ENCODE results near the gene FARS2.

The FARS2 gene

DNA sequence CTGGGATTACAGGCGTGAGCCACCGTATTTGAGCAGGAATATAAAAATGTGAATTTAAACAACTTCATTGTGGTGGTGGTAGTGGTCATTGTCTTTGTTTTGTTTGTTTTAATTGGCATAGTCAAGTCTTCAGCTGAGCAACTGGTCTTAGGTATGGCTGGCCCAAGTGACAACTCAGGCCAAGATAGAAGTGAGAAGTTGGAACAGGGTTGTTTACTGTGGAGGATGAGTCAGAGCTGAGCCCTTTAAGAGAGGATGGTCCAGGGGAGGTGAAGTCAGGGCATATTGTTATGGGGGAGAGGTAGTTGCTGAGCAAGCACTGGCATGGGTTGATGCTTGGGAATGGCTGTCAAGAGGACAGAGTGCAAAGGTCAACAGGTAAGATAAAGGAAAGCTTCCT, 308.2 kb downstream of the FARS2 start:
- TF ChIP-seq CTCF (conservative IDR thresholded peaks at IDR 0.05; ENCODE audit: low read depth), result no peak
- no peak overlapping the region for H3K27ac ChIP-seq
- no peak for DNase-seq (ENCODE audit: low spot score)
- POLR2A ChIA-PET (ENCODE audit: low non-redundant PET), result no interaction called here
- CTCF ChIA-PET, result interaction anchor here (0.8 kb wide), 1 partner anchor 117 kb away, joined by 3 read pairs; no protein-coding TSS in a partner anchor

GRCh38 chr6:5570641-5571040, 309.3 kb downstream of the FARS2 start:
- ChIA-PET CTCF (no interaction called here), POLR2A (ENCODE audit: low non-redundant PET) (no interaction called here)
- no peak for DNase-seq (ENCODE audit: low spot score)
- no peak for TF ChIP-seq CTCF (conservative IDR thresholded peaks at IDR 0.05; ENCODE audit: low read depth)
- no peak overlapping the region for H3K27ac ChIP-seq

- CTCF ChIA-PET, result no interaction called here
- POLR2A ChIA-PET (ENCODE audit: low non-redundant PET), result no interaction called here
These were observed 319.6 kb downstream of the FARS2 start for GRCh38 chr6:5580736-5581581.

GRCh38 chr6:5582762-5583161, 321.4 kb downstream of the FARS2 start:
- CTCF ChIA-PET, result no interaction called here
- POLR2A ChIA-PET (ENCODE audit: low non-redundant PET), result no interaction called here
- TF ChIP-seq CTCF (conservative IDR thresholded peaks at IDR 0.05; ENCODE audit: low read depth), result no peak
- no peak for DNase-seq (ENCODE audit: low spot score)
- no peak overlapping the region for H3K27ac ChIP-seq

More at GRCh38 chr6:5580736-5581581, 319.6 kb downstream of the FARS2 start:
- no peak overlapping the region for H3K27ac ChIP-seq
- TF ChIP-seq CTCF (conservative IDR thresholded peaks at IDR 0.05; ENCODE audit: low read depth), result no peak
- DNase-seq (ENCODE audit: low spot score), result no peak

- no peak overlapping the region for H3K27ac ChIP-seq
- ChIA-PET CTCF (no interaction called here), POLR2A (ENCODE audit: low non-redundant PET) (no interaction called here)
- no peak for DNase-seq (ENCODE audit: low spot score)
- no peak for TF ChIP-seq CTCF (conservative IDR thresholded peaks at IDR 0.05; ENCODE audit: low read depth)
These were observed 322.2 kb downstream of the FARS2 start for GRCh38 chr6:5583528-5583927.

DNA sequence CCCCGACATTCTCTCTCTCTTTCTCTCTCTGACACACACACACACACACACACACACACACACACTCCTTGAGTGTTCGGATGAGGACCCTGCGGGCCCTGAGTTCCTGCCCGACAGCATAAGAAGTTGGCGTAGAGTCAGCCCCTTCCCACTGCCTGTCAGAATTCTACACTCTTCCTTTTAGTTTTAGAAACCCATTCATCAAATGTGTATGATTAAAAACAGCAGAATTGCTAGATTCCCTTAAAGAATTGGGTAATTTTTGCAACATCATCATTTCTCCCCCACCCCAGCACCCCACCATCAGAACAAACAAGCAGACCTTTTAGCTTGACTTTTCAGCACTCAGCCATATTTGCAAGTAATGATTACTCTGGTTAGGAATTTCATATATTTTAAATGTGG, 322.8 kb downstream of the FARS2 start:
- DNase-seq (ENCODE audit: low spot score), result no peak
- CTCF ChIA-PET, result interaction anchor here (0.8 kb wide), 1 partner anchor 240 kb away, joined by 3 read pairs; no protein-coding TSS in a partner anchor
- TF ChIP-seq CTCF (conservative IDR thresholded peaks at IDR 0.05; ENCODE audit: low read depth), result no peak
- POLR2A ChIA-PET (ENCODE audit: low non-redundant PET), result no interaction called here
- H3K27ac ChIP-seq, result no peak overlapping the region
